ENCODE measurements around the gene SYT9.

DNA sequence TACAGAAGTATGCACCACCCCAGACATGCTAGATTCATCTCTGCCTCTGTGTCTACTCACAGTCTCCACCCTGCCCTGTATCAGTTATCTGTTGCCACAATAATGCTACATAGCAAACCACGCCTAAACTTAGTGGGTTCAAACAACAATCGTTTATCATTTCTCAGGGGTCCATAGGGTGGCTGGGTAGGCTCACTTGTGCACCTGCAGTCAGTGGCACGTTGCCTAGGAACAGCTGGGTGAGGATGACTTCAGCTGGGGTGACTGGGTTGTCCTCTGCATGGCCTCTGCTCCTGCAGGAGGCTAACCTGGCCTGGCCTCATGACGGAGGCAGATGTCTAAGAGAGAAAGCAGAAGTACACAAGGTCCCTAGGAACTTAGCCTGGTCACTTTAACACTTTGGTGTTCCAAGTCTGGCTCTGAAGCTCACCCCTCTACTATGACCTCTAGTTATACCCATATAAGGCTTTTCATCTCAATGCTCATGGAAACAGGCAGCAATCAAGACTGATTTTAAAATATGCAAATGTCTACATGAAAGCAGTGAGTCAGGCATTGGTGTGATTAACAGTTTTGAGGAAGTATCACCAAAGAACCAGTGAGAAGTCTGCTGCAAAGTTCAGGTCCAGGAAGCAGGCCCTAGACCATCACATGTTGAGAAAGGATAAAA lies 244.3 kb downstream of the SYT9 start:
- TF ChIP-seq, protein P1, sequence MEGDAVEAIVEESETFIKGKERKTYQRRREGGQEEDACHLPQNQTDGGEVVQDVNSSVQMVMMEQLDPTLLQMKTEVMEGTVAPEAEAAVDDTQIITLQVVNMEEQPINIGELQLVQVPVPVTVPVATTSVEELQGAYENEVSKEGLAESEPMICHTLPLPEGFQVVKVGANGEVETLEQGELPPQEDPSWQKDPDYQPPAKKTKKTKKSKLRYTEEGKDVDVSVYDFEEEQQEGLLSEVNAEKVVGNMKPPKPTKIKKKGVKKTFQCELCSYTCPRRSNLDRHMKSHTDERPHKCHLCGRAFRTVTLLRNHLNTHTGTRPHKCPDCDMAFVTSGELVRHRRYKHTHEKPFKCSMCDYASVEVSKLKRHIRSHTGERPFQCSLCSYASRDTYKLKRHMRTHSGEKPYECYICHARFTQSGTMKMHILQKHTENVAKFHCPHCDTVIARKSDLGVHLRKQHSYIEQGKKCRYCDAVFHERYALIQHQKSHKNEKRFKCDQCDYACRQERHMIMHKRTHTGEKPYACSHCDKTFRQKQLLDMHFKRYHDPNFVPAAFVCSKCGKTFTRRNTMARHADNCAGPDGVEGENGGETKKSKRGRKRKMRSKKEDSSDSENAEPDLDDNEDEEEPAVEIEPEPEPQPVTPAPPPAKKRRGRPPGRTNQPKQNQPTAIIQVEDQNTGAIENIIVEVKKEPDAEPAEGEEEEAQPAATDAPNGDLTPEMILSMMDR (IDR thresholded peaks at IDR 0.05): no peak
- TF ChIP-seq EZH2phosphoT487 (IDR thresholded peaks at IDR 0.05) (no peak), EZH2 (IDR thresholded peaks at IDR 0.05) (no peak)
